T-helper 2 cell treated with Interferon-gamma antibody and Interleukin-4, amounts not matched to agents 100 ng/mL and 5 ng/mL, for 36 hours (primary cell): ENCODE measurements around the gene ENDOD1. TPM values are rescaled to one million over a fixed set of nuclear protein-coding genes. Genes with fewer than 3 reads are reported as not detected.
"Not testable (repeated sequence)": the region's sequence is repeated elsewhere in the genome, so short reads cannot be mapped to it uniquely, and the experiment has no call there.

Experiments used
- intact Hi-C: fragments of 100-400 bp; cut with micrococcal nuclease; formaldehyde crosslinking; loops from one replicate; pipeline ENCODE4 v1.15.1; 2023
- total RNA-seq: library from RNA; stranded (reverse); gene quantifications from 2 replicates; pipeline ENCODE4 v1.2.3, GENCODE V29; 2022

ENDOD1 gene
- total RNA-seq, 1 donor from 2014 or later, result 19.9 TPM

DNA sequence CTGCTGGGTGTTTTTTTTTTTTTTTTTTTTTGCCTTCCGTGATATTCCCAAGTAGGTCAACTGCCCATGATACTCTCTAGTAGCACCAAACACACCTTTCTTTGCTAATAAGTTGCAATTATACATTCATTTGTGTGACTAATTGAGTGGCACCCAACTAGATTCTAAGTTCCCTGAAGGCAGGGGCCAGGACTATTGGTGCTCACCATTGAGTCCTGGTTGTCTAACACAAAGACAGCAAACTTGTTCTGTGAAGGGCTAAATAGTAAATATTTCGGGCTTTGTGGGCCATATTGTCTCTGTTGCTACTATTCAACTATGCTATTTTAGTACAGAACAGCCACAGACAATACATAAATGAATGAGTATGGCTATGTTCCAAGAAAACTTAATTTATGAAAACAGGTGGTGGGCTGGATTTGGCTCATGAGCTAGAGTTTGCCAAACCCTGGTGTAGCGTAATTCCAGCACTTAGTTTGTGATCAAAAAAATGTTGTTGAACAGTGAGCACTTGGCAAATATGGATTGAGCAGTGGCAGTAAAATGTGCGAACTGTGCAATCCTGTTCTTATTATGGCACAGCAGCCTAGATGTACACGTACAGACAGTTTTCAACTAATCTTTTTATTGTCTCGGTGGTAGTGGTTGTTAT lies 11.3 kb downstream of the ENDOD1 start:
- intact Hi-C loops, result no loop called here

DNA sequence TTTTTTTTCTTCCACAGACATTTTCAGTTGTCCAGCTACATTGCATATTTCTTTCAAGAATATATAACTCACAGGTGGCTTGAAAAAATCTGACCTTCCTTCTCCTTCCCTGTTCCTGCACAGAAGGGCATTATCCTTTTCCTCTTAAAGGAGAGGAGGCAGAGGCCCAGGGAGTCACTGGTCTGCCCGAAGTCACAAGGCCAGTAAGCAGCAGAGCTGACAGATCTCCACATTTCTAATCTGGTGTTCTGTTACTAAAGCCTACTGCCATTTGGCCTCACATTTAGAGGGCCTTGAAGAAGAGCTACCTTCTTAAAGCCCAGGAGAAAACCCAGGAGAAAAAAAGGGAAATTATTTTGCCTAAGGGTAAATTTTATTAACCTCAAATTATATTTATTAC lies 12.3 kb downstream of the ENDOD1 start:
- intact Hi-C loops, result no loop called here

DNA sequence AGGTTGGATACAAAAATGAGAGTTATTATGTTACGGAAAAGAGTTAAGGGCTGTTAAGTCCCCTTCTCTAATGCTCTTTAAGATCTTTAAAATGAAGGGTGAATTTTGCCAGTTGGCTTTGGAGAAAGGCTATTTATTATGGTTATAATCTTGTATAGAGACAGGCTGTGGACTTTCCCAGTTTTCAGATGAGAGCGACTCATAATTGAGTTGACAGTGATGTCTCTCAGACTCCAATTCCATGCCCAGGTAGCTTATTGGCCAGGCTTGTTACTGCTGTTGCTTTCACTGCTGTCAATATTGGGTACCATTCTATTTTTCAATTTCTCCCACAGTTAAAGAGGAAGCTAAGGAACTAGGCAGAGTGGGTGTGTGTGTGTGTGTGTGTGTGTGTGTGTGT lies 13.1 kb downstream of the ENDOD1 start:
- intact Hi-C loops, result no loop called here

DNA sequence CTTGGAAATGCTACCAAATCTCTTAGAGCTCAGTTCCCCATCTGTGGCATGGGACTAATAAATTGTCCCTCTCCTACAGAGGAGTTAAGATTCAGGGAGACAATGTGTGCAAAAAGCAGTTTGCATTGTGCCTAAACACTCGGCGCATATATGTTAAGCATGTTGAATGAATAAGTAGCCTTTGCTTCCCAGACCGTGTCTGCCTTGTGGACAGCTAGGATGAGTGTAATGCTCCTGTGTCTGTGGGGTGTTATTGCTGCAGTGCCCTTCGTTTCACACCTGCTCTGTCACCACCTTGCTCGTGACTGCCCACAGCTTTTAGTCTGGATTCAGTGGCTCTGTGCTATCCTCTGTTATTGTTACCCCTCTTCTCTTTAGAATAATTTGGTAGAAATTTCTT lies 14.1 kb downstream of the ENDOD1 start:
- intact Hi-C loops, result no loop called here

DNA sequence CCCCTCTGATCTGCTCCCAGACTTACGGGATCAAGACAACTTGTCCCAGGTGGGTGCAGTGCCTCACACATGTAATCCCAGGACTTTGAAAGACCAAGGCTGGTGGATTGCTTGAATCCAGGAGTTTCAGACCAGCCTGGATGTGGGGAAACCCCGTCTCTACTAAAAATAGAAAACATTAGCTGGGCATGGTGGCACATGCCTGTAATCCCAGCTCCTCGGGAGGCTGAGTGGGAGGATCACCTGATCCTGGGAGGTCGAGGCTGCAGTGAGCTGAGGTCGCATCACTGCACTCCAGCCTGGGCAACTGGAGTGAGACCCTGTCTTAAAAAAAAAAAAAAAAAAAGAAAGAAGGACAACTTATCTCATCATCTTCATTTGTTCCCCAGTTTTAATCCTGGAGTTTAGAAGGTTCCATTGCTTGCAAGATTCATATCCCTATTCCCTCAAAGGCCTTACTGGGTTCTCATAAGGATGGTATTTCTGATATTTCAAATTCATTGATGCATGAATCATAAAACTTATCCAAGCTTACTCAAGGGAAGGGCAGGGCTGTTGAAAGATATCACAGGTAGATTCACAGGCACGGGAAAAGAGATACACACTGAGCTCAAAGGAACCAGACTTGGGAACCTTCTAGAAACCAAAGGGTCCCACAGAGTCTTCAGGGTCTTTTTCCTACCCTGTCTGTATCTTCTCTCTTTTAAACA lies 14.6 kb downstream of the ENDOD1 start:
- intact Hi-C loops, result no loop called here

DNA sequence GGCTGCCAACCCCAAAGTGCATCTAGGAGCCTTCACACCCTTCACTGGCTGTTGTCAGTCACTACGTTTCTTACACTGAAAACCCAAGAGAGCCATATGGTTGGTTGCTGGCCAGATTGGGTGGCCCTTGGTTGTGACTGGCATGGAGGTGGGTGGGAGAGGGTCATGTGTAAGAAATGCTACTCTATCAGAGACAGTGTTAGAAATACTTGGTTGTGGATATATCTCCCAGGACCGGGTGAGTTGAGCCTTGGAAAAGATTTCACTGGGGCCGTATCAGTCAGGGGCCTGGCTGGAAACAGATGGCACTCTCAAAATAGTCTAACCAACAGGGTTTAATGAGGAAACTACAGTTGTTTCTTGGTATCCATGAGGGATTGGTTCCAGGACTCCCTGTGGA lies 15.2 kb downstream of the ENDOD1 start:
- intact Hi-C loops, result no loop called here

DNA sequence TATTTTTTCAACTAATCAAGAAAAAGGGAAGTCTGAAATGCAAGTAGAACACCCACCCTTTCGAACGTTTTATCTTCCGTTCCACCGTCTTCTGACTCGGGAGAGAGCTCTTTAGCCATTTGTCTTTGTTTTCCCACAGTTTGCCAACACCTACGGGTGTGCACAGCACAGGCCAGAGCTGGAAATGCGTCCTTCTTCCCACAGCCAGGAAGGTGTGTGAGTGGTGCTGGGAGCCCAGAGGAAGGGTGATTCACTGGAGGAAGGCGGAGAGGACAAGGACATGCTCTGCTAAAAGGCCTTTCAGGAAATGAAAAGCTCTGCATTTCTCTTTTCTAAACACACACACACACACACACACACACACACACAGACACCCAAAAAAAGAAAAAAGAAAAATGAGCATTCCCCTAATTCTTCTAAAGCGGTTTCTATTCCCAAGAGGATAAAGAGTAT lies 18.5 kb downstream of the ENDOD1 start:
- intact Hi-C loops, result no loop called here

DNA sequence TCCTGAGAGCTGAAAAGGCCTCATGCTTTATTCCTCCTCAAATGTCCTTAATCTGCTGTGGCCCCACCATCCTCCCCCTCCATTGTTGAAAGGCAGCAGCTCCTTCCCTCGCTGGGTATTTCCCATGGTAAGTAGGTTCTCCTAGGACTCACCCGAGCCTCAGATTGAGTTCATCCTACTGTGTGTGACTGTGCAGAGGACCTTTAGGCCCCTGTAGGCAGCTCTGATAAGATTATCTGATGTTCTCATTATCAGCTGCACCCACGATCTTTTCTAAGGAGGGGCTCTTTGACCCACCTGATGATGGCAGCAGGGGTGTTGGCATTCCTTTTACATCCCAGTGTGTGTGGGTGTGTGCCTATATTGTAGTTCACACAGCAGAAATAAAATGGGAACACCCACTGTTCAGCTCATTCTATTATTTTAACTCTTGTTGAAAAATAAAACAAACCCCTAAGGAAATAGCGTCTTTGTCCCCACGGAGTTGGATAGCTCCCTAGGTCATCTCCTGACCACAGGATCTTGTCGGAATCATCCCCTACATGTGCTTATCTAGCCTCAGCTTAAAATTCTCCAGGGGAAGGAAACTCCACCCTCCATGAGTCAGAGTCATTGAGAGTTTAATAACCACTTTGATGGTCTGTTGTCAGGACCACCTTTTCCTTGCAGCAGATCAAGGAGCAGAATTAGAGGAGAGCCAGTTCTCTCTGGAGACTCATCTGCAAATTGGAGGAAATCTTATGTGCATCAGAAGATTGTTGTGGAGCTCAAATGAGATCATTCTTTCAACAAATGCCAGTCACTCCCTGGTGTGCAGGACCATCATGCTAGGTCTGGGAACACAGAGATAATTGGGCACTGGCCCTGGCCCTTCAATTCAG lies 19.3 kb downstream of the ENDOD1 start:
- intact Hi-C loops, result no loop called here

DNA sequence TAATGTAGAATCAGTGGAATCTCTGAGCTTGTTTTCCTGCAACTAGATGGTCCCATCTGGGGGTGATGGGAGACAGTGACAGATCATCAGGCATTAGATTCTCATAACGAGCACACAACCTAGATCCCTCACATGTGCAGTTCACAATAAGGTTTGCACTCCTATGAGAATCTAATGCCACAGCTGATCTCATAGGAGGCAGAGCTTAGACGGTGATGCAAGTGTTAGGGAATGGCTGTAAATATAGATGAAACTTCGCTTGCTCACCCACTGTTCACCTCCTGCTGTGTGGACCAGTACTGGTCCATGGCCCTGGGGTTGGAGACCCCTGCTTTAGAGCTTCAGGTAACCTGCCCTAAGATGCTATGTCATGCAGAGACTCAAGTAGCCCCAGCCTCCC lies 21.8 kb downstream of the ENDOD1 start:
- intact Hi-C loops, result not testable (repeated sequence)

DNA sequence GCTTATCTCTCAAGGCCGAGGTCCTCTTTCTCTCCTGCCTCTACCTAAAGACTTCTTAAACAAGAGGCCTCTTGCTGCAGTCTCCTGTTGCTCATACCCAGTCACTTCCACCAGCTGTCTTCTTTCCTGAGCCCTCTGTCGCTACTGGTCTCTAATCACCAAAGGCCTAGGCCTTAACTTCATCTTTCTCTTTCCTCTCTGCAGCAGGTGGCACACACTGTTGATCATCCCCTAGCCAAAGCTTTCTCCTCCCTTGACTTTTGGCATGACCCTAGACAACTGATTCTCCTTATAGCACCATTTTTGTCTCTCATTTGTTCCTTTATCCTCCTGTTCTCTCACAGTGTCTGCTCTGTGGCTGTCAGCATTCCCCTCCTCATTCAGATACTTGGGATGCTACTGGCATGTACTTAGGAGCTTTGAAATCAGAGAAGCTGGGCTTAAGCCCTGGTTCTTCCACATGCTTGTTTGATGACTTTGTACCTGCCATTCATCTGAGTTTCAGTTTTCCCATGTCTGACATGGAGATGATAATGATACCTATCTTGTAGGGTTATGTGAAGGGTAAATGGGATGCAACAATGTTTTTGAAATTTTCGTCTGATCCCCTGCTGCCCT lies 22.4 kb downstream of the ENDOD1 start:
- intact Hi-C loops, result no loop called here

DNA sequence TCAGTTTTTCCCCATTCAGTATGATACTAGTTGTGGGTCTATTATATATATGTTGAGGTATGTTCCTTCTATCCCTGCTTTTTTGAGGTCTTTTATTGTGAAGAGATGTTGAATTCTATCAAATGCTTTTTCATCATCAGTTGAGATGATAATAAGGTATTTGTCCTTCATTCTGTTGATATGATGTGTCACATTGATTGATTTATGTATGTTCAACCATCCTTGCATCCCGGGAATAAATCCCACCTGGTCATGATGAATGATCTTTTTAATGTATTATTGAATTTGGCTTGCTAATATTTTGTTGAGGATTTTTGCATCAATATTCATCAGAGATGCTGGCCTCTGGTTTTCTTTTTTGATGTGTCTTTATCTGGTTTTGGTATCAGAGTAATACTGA lies 26.0 kb downstream of the ENDOD1 start:
- intact Hi-C loops, result no loop called here

DNA sequence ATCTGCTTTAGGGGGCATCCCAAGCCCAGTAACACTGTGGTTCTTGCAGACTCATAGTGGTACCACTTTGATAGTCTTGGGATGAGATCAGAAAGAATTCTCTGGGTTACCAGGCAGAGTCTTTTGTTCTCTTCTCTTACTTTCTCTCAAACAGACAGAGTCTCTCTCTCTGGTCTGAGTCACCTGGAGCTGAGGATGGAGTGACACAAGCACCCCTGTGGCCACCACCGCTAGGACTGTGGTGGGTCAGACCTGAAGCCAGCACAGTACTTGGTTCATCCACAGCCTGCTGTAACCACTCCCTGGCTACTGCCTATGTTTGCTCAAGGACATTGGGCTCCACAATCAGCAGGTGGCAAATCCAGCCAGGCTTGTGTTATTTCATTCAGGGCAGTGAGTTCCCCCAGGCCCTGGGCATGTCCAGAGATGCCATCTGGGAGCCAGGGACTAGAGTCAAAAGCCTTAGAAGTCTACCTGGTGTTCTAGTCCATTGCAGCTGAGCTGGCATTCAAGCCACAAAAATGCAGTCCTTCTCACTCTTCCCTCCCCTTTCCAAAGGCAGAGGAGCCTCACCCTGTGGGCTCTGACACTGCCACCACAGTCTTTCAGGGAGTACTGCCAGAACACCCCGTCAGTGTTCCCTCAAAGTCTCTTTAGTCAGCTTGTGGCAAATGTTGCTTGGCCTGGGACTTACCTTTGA lies 29.9 kb downstream of the ENDOD1 start:
- intact Hi-C loops, result no loop called here

DNA sequence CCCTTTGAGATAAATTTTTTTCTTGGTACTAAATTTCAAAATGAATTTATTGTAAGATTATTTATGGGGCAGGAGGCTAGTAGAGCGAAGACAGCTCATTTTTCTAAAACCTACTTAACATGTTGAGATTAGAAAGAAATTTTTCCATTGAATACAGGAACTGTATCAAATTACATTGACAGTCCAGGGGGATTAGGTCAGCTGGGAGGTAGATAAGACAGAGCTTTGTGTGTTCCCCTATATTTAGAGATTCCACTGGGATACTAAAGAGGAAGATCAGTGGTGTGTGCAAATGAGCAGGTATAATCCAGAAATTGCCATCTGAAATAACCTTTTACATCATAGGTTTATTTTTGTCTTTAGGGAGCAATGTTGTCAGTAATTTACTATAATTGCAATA lies 32.1 kb downstream of the ENDOD1 start:
- intact Hi-C loops, result no loop called here

DNA sequence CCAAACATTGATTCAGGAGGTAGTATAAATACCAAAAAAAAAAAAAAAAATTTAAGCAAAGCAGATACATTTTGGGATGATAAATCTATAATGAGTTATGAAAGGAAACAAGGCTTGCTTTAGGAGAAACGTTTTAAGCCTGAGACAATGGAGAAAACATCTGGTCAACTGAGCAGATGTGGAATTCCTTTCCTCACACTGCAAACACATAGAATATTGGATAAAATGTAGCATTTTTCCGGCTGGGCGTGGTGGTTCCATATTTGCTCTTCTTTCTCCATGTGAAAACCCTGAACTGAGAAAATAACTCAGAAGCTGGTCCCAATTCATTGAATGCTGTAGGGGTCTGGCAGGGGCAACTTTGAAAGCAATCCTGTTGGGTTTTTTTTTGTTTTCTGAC lies 33.9 kb downstream of the ENDOD1 start:
- intact Hi-C loops, result no loop called here

DNA sequence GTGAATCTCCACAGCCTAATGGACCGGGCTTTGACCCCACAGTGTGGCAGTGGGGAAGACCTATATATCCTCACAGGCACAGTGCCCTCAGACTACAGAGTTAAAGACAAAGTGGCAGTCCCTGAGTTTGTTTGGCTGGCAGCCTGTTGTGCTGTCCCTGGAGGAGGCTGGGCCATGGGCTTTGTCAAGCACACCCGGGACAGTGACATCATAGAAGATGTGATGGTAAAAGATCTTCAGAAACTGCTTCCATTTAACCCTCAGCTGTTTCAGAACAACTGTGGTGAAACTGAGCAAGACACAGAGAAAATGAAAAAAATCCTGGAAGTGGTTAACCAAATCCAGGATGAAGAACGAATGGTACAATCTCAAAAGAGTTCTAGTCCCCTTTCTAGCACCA lies 39.0 kb downstream of the ENDOD1 start:
- intact Hi-C loops, result no loop called here

DNA sequence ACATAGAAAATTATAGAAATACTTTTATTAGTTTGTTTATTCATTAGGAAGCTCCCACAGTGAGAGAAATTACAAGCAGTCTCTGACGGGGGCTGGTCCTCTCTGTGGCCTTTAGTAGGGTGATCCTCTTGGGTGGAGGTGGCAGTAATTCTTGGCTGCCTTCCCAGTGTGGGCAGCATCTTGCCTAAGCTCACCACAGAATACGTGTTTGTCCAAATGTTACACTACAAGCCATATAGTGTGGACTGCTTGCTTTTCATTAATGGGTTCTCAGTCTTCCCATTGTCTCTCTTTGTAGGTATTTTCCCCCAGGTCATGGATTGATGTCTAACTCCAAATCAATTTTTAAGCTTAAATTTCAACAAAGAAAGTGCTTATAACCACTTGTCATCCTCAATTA lies 43.3 kb downstream of the ENDOD1 start:
- intact Hi-C loops, result no loop called here

DNA sequence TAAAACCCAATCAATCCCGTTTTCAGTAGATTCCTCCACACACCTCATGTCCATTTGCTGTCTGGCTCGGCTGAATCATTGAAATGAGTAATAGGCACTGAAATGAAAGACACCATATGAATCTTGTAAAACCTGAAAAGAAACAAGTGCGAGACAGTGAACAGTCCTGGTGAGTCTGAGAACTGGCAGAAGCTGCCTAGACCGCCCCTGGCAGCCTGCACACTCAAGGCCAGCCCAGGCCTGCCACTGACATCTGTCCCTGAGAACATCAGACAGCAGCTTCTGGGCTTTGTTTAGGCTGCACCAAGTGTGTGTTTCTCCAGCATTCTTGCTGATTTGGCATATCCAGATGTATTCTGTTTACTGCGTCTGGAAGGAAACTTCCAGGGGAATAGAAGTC lies 44.8 kb downstream of the ENDOD1 start:
- intact Hi-C loops, result no loop called here

DNA sequence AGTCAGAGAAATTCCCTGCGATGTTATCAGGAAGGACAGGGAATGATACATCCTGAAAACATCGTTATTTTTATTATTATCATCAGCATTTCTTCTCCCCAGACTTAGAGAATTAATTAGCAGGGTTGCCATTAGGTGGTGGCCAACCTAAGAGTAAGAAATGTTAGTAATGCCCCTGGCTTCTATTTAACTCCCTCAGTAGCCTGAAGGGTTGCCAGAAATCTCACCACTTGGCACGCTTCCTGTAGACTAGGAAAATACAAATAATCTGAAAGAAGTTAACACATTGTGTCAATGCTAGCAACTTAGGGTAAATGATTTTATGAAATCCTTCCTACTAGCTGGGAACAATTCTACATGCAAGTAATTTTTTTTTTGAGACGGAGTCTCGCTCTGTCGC lies 45.5 kb downstream of the ENDOD1 start:
- intact Hi-C loops, result no loop called here

DNA sequence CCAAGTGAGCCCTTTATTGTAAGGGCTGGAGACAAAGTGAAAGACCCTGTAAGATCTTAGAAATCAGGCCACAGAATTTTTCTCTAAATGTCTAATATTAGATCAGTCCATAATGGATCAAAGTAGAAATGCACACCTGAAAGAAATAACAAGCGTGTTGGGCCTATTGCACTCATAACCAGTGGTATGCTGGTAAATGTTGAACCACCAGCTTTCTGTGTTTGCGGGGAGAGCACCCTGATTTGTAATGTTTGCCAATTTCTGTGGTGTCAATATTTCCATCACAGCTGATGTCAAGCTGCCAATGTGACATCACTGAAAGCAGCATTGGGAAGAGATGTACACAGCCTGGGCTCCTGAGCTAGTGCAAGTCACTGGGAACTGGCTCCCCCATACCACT lies 46.2 kb downstream of the ENDOD1 start:
- intact Hi-C loops, result no loop called here

DNA sequence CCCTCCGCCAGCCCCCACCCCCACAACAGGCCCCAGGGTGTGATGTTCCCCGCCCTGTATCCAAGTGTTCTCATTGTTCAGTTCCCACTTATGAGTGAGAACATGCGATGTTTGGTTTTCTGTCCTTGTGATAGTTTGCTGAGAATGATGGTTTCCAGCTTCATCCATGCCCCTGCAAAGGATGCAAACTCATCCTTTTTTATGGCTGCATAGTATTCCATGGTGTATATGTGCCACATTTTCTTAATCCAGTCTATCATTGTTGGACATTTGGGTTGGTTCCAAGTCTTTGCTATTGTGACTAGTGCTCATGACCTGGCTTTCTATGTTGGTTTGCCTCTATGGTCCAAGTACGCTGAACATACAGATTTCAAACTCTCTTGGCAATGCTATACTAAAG lies 47.1 kb downstream of the ENDOD1 start:
- intact Hi-C loops, result not testable (repeated sequence)

DNA sequence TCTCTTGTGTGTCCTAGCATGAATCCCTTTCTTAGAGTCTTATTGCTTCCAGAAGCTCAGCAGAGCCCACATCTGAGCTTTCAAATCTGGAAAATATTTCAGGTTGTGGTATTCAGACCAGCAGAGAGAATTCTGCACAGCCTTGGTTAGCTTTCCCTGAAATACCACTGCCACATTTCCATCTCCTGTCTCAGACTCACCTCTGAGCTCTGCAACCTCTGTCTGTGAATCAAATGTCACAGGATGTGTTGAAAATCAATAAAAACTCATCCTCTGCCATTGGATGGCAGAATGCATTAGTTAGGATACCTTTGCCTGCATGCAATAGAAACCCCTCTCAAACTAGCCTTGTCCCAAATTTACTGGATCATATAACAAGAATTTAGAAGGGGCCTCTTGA lies 47.7 kb downstream of the ENDOD1 start:
- intact Hi-C loops, result no loop called here
